Cerebellar nuclear complex (tissue), 1 donor: Measurements from ENCODE around the gene INTS4.
A peak's percentile ranks its signal among the peaks of the same experiment; 100 is the strongest.
"Not testable (repeated sequence)": the region's sequence is repeated elsewhere in the genome, so short reads cannot be mapped to it uniquely, and the experiment has no call there.

Experiments
- DNase-seq, 2 experiments: peaks; one replicate each; lab custom pipeline; 2025; lab: John Stamatoyannopoulos, UW

The INTS4 gene

GRCh38 chr11:78022397-78023396, 28.2 kb upstream of the INTS4 start, which contains the start of gene KCTD14:
KCTD14 (minus strand) TSS chr11:78023276; CDS start chr11:78023249, 27 bp downstream.
- DNase-seq, result peak; percentile 47 to 68

- no peak for DNase-seq
Observed at GRCh38 chr11:78021611-78022010, 27.1 kb upstream of the INTS4 start.

GRCh38 chr11:78020246-78020645, 25.8 kb upstream of the INTS4 start:
- no peak for DNase-seq

DNA sequence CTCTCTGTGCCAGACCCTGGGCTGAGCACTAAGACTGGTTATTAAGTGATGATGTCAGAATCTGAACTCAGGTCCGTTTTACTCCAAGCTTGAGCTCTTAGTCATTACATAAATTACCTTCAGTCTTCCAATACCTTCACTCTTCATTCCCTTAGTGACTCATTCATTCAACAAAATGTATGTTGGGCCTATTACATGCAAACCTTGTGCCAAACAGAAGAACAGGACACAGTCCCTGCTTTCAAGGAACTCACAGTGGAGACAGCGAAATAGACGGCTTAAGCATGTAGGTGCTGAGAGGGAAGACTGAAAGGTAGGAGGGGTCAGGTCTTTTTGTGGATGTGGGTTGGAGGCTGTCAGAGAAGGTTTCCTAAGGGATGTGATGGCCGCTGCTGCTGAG, 25.3 kb upstream of the INTS4 start:
- DNase-seq, result no peak

- no peak for DNase-seq
Observed at GRCh38 chr11:78015878-78016277, 21.4 kb upstream of the INTS4 start.

DNA sequence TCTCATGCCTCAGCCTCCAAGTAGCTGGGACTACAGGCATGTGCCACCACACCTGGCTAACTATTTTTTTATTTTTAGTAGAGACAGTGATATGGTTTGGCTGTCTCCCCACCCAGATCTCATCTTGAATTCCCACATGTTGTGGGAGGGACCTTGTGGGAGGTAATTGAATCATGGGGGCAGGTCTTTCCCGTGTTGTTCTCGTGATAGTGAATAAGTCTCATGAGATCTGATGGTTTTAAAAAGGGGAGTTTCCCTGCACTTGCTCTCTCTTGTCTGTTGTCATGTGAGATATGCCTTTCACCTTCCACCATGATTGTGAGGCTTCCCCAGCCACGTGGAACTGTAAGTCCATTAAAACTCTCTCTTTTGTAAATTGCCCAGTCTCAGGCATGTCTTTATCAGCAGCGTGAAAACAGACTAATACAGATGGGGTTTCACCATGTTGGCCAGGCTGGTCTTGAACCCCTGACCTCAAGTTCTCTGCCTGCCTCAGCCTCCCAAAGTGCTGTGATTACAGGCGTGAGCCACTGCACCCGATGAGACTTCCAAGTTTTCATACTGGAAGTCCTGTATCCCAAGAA, 20.6 kb upstream of the INTS4 start:
- not testable (repeated sequence) for DNase-seq

- DNase-seq, result no peak
Observed at GRCh38 chr11:78011301-78011700, 16.8 kb upstream of the INTS4 start.

DNA sequence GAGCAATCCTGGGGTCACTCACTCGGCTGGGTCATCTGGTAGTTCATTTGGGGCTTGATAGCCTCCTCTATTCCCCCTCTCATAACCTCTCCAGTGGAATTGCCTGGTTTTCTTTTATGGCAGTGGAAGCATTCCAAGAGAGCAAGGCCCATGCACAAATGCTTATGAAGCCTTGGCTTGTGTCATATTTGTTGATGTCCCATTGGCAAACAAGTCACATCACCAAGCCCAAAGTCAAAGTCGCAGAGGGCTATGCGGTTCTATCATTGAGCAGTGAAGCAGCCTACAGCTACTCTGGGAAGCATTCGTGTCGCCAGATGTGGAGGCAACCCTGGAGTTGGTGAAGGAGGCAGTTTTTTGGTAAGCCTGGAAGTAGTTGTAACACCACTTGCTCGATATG, 16.3 kb upstream of the INTS4 start:
- no peak for DNase-seq

GRCh38 chr11:78010304-78010703, 15.8 kb upstream of the INTS4 start:
- DNase-seq, result no peak

DNA sequence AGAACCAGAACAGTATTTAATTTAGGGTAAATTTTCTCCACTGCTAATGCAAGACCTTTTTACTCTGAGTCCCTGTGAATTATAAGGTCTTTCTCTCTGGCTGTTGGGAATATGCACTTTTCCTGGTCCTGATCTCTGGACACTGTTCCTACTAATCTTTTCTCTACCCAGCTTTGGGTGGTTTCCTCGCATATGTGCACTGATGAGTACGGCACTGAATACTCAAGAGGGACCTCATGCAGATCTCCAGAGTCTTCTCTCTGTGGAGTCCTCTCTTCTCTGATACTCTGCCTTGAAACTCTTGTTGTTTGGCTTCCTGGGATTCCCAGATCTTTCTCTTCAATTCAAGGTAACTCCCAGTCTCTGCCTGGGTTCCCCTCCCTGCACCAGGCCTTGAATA, 14.6 kb upstream of the INTS4 start:
- no peak for DNase-seq

DNA sequence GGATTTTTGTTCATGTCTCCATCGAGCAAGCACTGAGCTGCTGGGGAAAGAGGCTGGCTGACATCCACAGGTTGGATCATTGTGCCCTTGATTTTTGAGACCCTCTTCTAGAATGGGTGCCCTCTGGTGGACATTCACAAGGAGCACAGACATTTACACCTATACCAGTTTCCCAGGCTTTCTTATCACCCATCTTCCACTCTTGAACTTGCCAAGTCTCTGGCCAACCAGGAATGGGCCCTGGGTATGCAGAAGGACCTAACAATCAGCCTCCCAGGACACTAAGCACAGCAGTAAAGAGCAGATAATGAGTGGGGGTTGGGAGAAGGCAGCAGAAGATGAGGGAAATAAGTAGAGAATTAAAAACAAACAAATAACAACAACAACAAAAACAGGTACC, 5.7 kb upstream of the INTS4 start:
- peak in 1 of 2 experiments; percentile 1 for DNase-seq

DNA sequence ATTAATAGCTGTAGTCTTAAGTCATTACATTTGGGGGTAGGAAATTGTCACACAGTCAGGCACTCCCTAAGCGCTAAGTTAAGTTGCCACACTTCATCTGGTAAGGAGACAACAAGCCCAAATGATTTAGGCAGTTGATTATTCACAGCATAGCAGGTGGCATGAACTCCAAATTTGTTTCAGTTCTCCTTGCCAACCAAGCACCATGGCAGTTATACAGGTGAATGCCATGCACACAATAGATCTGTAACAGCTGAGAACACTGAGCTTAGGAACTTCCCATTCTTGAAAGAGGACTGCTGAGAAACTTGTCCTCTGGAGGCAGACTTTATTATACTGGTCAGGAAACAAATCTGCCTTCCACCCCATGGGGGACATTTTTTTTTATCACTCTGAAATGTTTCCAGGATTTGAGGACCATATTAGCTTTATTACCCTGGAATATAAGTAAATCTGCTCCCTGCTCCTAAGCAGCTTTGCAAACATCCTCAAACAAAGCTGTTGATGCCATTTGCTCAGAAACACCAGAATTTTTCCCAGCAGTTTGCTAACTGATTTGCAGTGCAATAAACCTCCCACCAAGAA, 5.1 kb upstream of the INTS4 start:
- DNase-seq, result no peak

DNA sequence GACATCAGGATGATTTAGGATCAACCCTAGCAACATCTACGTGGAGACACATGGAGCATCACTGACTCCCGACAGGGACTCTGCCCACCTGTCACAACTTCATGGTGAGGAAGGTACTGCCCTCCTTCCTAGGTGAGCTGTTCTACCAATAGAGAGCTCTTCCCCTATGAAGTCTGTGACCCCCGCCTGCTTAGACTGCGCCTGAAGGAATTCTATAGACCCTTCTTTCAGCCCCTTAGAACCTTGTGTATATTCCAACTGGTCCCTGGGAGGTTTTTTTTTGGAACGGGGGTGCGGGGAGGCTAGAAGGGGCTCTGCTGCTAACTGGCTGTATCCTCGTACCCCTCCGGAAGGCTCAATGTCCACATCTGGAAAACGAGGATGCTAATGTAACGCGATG, 566 bp downstream of the INTS4 start:
- DNase-seq, result no peak

GRCh38 chr11:77990981-77991380, 3.5 kb downstream of the INTS4 start:
- no peak for DNase-seq

DNA sequence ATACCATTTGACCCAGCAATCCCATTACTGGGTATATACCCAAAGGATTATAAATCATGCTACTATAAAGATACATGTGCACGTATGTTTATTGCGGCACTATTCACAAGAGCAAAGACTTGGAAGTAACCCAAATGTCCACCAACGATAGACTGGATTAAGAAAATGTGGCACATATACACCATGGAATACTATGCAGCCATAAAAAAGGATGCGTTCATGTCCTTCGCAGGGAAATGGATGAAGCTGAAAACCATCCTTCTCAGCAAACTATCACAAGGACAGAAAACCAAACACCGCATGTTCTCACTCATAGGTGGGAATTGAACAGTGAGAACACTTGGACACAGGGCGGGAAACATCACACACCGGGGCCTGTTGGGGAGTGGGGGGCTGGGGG, 8.0 kb downstream of the INTS4 start:
- not testable (repeated sequence) for DNase-seq

DNA sequence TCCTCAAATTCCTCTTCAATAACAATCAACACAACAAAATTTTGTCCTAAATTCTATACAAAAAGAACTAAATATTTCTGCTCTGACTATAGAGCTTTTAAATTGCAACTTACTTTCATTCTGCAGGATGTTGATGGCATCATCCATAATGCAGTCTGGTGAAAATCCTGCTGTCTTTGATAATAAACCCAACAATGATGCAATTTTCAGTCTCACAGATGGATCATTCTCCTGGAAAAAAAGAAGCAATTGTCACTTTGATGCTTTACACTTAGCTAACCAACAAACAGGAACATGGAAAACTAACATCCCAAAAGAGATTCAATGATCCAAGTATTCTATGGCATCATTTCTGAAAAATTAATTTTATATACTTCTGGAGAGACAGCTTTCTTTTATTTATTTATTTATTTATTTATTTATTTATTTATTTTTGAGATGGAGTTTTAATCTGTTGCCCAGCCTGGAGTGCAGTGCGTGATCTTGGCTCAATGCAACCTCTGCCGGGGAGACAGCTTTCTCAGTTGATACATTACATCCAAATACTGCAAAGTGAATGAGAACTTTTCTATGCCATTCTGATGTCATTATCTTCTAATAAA, 13.0 kb downstream of the INTS4 start:
- no peak for DNase-seq

DNA sequence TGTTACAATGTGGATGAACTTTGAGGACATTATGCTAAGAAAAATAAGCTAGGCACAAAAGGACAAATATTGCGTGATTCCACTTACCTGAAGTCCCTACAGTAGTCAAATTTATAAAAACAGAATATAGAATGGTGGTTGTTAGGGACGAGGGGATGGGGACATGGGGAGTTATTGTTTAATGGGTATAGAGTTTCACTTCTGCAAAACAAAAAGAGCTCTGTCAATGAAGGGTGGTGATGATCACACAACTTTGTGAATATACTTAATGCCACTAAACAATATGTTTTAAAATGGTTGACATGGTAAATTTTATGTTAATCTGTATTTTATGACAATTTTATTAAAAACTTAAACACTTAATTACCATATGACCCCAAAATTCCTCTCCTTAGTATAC, 26.1 kb downstream of the INTS4 start:
- no peak for DNase-seq

GRCh38 chr11:77967753-77968152, 26.7 kb downstream of the INTS4 start:
- no peak for DNase-seq

DNA sequence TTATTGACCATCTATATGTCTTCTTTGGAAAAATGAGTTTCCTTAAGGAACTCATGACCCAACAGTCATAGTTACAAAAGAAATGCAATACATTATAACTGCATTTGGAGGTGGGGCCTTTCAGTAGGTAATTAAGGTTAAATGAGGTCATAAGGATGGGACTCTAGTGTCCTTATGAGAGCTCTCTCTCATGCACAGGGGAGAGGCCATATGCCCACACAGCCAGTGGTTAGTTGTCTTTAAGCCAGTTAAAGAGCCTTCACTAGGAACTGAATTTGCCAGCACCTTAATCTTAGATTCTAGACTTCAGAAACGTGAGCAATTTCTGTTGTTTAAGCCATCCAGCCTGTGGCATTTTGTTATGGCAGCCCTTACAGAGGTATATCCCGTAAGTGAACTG, 27.3 kb downstream of the INTS4 start:
- no peak for DNase-seq

DNA sequence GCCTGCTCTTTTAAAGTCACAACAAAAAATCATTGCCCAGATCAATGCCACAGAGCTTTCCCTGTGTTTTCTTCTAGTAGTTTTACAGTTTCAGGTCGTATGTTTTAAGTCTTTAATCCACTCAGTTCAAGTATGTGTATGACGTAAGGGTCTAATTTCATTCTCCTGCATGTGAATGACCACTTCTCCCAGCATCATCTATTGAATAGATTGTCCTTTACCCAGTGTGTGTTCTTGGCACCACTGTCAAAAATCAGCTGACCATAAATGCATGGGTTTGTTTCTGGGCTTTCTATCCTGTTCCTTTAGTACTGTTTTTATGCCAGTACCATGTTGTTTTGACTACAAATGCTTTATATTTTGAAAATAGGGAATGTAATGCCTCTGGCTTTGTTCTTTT, 28.1 kb downstream of the INTS4 start:
- no peak for DNase-seq

- DNase-seq, result no peak
Observed at GRCh38 chr11:77959434-77959833, 35.0 kb downstream of the INTS4 start.

GRCh38 chr11:77958583-77959177, 35.8 kb downstream of the INTS4 start:
- DNase-seq, result not testable (repeated sequence)
